Kidney capillary endothelial cell (primary cell): ENCODE data around the gene C11orf54.

Source experiments
- DNase-seq: peaks from one replicate; pipeline ENCODE4 v3.0.0-alpha.2; 2018; ENCODE audit warnings: low spot score

C11orf54 gene

DNA sequence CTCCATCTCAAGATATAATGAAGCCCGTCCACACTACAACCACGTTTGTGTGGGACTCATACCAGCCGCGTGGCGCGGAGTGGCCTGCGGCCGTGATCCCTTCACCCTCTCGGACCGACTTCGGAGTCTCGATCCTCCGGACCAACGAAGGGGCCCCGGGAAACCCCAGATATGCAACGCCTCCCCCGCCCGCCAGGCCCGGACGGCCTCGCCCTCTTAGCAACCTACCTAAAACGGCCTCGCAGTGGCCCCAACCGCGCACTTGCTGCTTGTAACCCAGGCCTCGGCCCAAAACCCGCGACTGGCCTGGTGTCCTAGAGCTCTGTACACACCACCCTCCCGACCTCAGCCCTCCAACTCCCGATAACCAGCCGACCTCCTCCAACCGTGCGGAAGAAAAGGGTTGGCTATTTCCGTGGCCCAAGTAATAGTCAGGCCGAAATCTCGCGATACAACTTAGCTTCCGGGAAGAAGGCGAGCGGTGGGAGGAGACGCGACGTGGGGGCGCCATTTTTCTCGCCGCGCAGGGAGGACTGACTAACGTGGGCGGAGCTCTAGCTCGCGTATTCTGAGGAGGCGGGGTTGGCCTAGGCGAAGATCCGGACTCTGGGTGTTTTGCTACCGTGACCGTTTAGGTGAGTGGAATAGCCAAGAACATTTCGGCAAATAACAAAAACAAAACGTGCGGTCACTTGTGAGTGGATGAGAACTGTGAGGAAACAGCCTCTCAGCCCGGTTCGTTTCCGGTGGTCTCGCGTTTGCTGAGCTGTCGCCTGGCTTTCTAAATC lies at the start of gene C11orf54, which contains the start of gene TAF1D:
C11orf54 (plus strand) TSS at position 579 of the 788 bp plus-strand sequence. CDS start 5,722 bp downstream, outside the sequence.
TAF1D (minus strand) TSS at position 402 of the 788 bp plus-strand sequence. CDS start 2,191 bp downstream, outside the sequence.
- DNase-seq = peak; percentile 97

DNA sequence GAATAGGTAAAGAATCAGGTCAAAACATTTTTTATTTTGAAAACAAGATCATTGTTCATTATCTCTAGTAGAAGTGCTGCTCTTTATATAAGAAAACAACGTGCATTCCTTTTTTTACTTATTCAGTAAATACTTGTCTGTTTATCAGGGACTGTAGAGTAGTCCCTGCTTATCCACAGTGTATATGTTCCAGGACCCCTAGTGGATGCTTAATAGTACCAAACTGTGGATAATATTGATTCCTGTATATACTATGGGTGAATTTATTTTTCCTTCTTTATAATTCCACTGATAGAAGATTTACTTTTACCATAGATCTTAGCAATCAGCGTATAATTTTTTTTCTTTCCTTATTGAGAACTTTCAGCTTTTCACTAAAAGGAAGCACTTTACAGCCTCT lies 47.4 kb upstream of the C11orf54 start:
- DNase-seq = no peak

DNA sequence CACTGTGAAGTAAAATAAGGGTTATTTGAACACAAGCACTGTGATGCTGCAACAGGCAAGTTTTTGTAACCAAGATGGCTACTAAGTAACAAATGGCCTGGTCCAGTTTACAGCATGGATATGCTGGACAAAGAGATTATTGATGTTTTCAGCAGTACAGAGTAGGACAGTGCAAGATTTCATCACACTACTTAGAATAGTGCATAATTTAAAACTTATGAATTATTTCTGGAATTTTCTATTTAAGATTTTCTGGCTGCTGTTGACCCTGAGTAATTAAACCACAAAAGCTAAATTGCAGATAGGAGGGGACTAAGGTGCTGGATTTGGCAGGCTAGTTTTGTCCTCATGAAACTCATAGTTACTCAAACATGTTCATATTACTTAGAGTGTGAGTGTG lies 46.9 kb upstream of the C11orf54 start:
- no peak for DNase-seq

DNA sequence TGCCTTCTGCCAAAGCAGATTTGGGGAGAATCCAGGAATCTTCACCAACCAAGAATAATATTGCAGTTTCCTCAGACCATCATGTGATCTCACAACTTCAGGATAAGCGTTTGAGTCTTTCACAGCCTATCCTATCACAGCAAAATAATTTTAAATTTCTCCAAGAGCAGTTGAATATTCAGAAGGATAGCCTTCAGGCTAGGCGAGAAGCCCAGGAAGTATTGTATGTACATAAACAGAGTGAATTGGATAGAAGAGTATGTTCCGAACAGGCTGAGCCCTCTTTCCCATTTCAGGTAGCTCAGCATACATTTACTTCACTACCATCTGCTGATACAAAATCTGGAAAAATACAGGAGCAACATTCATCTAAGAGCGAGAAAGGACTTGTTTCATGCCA lies 43.9 kb upstream of the C11orf54 start:
- no peak for DNase-seq

DNA sequence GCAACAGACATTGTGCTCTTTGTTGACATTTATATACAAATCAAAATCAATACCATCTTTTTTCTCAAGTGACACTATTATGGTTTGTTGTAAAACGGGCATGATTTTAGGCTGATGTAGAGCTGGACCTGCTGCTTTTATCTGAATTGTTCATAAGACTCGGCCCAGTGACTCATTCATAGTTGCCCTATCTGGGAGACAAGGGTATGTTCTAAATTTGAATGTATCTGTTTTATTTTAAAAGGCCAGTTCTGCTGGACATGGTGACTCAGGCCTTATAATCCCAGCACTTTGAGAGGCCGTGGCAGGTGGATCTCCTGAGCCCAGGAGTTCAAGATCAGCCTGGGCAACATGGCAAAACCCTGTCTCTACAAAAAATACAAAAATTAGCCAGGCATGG lies 40.6 kb upstream of the C11orf54 start:
- DNase-seq = no peak

DNA sequence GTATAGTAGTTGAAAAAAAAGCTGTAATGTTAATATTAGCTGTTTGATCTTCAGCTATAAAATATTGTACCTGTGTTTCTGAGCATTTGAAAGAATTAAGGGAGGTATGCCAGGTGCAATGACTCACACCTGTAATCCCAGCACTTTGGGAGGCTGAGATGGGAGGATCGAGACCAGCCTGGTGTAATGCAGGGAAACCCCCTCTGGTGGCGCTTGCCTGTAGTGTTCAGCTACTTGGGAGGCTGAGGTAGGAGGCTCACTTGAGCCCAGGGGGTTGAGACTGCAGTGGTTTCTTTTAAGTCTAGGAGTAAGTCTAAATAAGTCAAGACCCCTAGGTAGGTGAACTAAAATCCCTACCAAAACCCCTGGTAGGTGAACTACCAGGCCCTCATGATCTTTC lies 37.2 kb upstream of the C11orf54 start:
- DNase-seq = no peak

DNA sequence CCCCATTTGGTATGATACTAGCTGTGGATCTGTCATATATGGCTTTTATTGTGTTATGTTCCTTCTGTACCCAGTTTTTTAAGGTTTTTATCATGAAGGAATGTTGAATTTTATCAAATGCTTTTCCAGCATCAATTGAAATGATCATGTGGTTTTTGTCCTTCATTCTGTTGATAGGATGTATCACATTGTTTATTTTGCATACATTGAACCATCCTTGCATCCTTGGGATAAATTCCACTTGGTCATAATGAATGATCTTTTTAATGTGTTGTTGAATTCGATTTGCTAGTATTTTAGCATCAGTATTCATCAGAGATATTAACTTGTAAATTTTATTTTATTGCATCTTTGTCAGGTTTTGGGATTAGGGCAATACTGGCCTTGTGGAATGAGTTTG lies 31.2 kb upstream of the C11orf54 start:
- no peak for DNase-seq

DNA sequence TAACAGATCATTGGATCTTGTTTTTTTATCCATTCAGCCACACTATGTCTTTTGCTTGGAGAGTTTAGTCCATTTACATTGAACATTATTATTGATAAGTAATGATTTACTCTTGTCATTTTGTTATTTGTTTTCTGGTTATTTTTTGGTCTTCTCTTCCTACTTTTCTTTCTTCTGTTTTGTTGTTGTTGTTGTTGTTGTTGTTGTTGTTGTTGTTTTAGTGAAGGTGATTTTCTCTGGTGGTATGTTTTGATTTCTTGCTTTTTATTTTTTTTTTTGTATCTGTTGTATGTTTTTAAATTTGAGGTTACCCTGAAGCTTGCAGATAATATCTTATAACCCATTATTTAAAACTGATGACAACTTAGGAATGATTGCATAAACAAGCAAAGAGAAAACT lies 28.8 kb upstream of the C11orf54 start:
- no peak for DNase-seq

DNA sequence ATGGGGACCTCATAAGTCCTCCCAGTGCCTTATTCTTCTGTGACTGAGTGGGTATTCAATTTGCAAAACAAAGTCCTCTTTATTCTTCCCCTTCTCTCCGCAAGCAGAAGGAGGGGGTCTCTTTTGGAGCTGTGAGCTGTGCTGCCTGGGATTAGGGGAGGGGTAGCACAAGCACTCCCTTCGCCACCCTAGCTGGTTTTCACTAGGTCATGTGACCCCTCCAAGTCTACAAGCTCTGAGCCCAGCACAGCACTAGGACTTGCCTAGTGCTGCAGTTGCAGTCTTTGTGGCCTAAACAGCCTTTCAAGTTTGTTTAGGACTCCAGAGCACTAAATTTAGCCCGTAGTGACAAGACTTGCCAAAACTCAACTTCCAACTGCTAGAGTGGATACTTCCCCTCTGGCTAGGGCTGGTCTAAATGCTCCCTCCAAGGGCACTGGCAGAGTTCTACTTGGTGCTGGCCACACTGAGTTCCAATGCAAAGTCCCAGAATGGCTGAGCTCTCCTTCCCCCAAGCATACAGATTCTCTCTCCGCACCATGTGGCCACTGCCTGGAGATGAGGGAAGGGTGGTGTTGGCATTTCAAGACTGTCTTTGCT lies 25.6 kb upstream of the C11orf54 start:
- DNase-seq = no peak

DNA sequence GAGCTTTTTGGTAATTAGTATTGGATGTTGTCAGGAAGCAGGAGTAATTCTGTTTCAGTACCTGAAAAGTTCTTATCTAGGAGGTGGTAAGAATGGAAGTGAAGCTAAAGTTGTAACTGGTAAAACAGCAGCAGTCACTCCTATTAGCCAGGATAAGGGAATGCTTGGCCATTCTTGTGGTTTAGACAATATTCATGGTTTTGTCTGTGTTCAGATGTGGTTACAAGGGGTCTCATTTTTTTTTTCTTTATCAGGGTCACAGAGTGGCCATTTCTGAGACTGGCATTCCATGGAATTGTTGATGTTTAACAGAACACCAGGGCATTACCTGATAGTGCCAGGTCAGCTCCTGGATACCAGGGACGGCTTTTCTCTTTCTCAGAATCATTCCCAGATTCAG lies 24.0 kb upstream of the C11orf54 start:
- no peak for DNase-seq

DNA sequence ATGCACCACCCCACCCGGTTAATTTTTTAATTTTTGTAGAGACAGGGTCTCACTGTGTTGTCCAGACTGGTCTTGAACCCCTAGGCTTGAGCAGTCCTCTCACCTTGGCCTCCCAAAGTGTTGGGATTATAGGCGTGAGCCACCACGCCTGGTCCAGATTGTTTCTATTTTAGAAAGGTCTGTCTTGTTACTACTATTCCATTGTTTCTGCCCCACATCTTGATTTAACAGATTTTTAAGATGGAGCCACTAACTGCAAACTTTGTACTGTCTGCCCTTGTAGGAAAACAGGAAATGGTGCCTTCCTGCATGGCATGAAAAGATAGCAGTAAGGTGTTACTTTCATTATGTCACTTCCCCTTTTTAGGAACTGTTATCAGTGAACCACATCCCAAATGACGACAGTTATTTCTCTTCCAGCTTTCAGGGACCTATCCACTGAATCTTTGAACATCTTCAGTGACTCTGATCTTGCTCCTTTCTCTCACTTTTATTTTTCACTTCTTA lies 23.4 kb upstream of the C11orf54 start:
- DNase-seq = peak; percentile 33

DNA sequence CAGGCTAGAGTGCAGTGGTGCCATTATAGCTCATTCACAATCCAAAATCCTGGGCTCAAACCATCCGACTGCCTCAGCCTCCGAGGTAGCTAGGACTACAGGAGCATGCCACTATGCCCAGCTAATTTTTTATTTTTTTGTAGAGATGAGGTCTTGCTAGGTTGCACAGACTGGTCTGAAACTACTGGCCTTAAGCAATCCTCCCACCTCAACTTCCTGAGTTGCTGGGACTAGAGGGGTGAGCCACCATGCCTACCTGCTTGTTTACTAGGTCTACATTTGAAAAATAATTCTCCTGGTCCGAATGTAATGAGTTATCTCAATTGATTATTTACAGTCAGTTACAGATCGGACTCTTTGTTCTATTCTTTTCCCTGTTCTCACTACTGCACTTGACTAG lies 22.2 kb upstream of the C11orf54 start:
- no peak for DNase-seq

DNA sequence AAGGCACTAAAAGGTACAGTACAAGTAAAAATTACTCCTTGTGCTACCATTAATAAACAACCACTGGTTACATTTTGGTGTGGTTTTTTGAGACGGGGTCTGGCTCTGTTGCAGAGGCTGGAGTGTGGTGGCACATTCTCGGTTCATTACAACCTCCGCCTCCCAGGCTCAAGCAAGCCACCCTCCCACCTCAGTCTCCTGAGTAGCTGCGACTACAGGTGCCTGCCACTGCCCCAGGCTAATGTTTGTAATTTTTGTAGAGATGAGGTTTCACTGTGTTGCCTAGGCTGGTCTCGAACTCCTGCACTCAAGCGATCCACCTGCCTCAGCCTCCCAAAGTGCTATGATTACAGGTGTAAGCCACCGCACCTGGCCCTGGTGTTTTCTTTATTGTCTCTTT lies 20.9 kb upstream of the C11orf54 start:
- DNase-seq = no peak

DNA sequence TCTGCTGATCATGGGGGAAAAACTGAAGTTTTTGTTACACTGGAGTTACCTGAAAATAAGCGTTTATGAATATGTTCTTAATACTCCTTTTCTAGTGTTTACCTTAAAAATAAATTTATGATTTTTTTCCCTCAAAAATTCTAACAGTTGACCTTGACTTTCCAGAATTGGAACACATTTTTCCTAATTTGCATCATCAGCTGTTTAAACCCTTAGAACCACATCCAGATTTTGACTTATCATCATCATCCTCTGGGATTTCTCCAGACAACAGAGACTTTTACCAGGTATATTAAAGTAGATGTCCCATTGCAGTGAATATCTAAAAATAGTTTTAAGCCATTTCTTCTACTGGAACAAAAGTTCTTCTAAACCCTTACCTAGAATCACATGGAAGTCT lies 17.4 kb upstream of the C11orf54 start:
- DNase-seq = no peak

DNA sequence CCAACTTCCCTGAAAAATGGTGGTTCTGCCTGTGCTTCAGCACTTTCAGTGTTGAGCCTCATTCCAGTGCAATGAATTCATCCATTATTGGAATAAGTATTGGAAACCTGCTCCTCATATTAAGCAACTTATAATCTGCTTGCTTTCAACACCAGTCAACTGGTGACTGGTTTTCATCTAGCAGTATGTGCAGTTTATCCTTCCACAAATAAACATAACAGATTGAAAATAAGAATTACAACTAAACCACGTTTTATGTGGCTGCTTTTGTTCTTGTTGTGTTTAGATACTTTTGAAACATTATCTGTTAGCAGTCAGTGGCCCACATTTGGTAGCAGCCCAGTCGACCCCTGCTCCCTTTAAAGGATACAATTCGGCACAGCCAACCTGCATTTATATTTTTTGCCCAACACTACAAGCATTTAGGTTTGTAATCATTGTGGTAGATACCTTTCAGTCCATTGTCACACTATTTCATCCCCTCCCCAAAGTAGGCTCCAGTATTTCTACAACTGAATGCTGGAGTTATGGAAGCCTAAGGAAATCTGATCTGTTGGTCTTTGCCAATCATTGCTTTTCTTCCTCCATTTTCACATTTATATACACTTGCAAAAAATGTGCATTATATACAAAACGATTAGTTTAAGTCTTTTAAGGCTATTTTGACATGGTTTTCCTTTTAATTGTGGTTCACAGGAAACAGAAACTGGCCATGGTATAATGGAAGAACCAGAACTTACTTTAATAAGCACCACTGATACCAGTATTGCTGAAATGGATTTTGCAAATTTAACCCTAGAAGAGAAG lies 13.3 kb upstream of the C11orf54 start:
- no peak for DNase-seq

DNA sequence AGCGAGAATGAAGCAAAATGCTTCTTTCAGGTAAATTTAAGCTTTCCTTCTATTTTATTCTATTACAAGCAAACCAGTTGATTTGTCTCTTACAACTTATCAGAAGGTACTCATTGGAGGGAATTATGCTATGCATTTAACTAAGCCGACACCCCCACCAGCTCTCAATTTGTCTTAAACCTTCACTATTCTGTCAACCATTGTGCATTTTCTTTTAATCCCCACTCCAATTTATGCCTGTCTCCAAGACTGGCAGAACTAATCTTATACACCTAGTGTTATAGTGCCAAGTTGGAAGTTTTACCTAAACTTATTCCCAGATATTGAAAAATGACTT lies 12.7 kb upstream of the C11orf54 start:
- DNase-seq = no peak

DNA sequence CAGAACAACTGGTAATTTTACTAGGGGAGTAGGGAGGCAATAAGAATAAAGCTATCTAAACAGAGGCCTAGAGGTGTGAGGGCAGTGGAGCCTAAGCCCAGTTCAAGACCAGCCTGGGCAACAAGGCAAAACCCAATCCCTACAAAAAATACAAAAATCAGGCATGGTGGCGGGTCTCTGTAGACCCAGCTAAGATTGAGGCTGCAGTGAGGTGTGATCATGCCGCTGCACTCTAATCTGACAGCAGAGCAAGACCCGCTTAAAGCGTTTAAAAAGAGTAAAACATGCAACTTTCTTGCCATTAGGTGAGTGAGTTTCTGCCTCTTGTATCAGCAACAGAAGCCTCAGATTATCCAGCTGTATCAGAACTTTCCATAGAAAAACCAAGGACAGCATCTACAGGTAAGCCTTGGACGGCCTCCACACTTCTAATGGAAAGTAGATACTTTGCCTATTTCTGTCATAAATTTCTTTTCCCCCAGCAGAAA lies 12.3 kb upstream of the C11orf54 start:
- DNase-seq = no peak

DNA sequence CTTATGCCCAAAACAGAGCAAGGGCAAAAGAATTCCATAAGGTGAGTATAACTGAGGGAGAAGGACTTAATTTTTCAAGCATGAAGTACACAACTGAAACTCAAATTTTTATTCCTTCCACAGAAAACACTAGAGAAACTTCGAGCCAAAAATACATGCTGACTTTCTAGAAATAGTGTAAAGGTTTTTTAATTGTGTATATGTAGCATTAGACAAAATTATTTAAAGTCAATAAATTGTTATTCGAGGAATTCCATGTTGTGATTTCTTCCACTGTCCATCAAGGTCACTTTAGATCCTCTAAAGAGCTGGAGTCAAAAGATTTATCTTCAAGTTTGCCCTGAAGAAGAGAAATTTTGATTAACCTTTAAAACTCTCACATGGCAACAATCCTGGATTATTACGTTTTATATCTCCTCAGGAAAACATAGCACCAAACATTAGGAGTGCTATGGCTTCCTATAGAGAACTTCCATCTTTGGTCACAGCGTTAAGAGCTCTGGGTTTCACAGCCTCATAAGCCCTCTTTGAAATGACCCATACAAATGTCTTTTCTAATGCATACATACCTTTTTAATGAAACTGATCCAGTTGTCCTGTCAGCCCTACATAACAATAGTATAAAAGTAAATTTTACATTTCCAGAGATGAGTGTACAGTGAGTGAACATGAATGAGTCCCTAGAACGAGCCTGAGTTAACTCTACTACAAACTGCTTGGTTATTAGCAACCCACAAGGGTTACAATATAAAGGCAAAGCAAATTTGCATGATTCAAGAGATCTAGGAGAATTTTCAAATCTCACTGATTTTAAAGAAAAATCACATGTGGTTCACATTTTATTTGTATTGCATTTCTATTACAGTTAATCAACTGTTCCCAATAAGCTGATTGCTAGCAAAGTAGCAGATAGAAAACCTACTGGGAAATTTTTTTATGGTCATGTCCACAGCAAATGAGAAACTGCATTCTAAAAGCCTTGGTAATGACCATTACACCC lies 11.1 kb upstream of the C11orf54 start:
- DNase-seq = no peak

DNA sequence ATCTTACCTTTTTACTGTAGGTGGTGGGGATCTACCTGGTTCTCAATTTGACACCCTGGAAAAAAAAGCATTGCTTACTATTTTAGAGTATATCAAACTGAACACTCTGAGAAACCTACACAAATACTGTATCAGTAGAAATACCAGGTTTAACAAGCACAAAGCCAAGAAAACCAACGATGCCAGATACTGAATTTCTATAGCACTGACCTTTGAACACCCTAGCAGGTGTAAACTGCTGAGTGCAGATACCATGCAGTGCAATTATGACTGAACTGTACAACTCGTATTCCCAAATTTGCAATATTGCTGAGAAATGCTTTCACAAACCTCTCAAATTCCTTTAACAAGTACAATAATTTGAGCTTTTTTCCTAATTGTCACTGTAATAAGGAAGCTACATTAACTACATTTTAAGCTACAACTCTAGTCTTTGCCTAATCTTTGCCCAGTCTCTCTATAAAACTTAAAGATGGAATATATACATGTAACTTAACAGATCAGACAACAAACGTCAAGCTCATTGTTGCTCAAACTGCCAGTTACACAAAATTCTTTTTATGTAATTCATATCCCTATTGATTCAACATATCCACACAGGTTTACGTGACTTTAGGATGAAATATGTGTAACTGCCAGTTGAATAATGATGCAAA lies 9.1 kb upstream of the C11orf54 start:
- DNase-seq = no peak

DNA sequence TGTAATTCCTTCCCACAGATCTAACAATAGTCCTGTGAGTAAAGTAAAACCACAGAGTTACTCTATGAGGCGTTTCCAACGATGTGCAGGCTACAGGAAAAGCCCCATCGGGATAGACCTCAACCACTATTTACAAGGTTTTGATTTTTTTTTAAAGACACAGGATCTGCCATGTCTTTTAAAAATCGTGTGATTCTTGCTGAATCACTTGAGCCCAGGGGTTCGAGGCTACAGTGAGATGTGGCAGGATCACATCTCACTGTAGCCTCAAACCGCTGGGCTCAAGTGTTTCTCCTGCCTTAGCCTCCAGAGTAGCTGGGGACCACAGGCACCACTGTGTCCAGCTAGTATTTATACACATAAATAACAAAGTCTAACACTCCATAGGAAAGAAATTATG lies 8.0 kb upstream of the C11orf54 start:
- no peak for DNase-seq
